Stimulated activated naive B cell treated with anti-CD40 and anti-IgM and Interleukin-4, amounts not matched to agents 10 μg/mL and 1 μg/mL and 100 μg/mL, for 72 hours (primary cell): ENCODE data around the gene ADCY6.
"Not testable (repeated sequence)": the region's sequence is repeated elsewhere in the genome, so short reads cannot be mapped to it uniquely, and the experiment has no call there.

Source experiments
- ATAC-seq, 2 donors: fragments of 150-1000 bp; cut with Tn5 transposase; replicated peaks; 2 replicates each; pipeline ENCODE4 v1.10.0; 2021; ENCODE audit warnings: moderate library complexity in 1 of 2
- DNase-seq: peaks from one replicate; pipeline ENCODE4 v3.0.0; 2021
- H3K27ac Mint-ChIP-seq: one replicate; pipeline ENCODE4 v1.8.0; 2022; ENCODE audit warnings: mild to moderate bottlenecking, mixed read lengths
- H3K27me3 Mint-ChIP-seq, 2 donors: one replicate each; pipeline ENCODE4 v1.8.0; 2022; ENCODE audit warnings: mixed read lengths in 2 of 2
- H3K36me3 Mint-ChIP-seq, 2 donors: one replicate each; pipeline ENCODE4 v1.8.0; 2022; ENCODE audit warnings: mixed read lengths in 2 of 2, mild to moderate bottlenecking in 1 of 2
- H3K4me1 Mint-ChIP-seq, 2 donors: one replicate each; pipeline ENCODE4 v1.8.0; 2022; ENCODE audit warnings: mixed read lengths in 2 of 2, mild to moderate bottlenecking in 1 of 2
- H3K4me3 Mint-ChIP-seq, 2 donors: one replicate each; pipeline ENCODE4 v1.8.0; 2022; ENCODE audit warnings: mild to moderate bottlenecking in 2 of 2, mixed read lengths in 2 of 2, moderate library complexity in 1 of 2
- H3K9me3 Mint-ChIP-seq, 2 donors: one replicate each; pipeline ENCODE4 v1.8.0; 2022; ENCODE audit warnings: mixed read lengths in 2 of 2, mild to moderate bottlenecking in 1 of 2

The ADCY6 gene

GRCh38 chr12:48768147-48768546, 20.7 kb downstream of the ADCY6 start:
- no peaks in the 10 kb centered on the region for H3K9me3 Mint-ChIP-seq
- no peaks in the 10 kb centered on the region for H3K27me3 Mint-ChIP-seq
- ATAC-seq = no peak
- H3K4me1 Mint-ChIP-seq = peaks cover 6 to 12% of the 10 kb centered on the region in 2 donors
- no peaks in the 10 kb centered on the region for H3K36me3 Mint-ChIP-seq
- H3K27ac Mint-ChIP-seq = no peak overlapping the region
- no peak overlapping the region for H3K4me3 Mint-ChIP-seq
- no peak for DNase-seq

DNA sequence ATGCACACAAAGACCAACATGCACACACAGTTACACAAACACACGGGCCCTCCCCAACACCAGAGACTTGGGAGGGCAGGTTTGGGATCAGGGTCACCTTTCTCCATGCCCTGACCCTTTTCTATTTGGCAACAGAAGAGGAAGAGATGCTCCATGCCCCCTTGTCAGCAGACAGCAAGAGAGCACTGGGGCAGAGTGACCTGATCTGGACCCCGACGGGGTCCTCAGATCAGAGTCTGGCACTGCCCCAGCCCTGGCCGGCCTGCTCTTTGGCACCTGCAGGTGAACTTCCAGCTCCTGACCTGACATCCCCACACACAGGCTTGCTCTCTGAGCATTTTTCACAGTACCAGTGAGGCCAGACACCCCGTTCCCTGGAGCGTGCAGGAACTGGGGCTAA, 21.4 kb downstream of the ADCY6 start:
- no peaks in the 10 kb centered on the region for H3K36me3 Mint-ChIP-seq
- H3K27me3 Mint-ChIP-seq = no peaks in the 10 kb centered on the region
- no peak for ATAC-seq
- no peak for DNase-seq
- H3K9me3 Mint-ChIP-seq = no peaks in the 10 kb centered on the region
- no peak overlapping the region for H3K27ac Mint-ChIP-seq
- H3K4me3 Mint-ChIP-seq = no peak overlapping the region
- peaks cover 6 to 12% of the 10 kb centered on the region in 2 donors for H3K4me1 Mint-ChIP-seq

GRCh38 chr12:48767047-48767446, 21.8 kb downstream of the ADCY6 start:
- Mint-ChIP-seq H3K36me3 (no peaks in the 10 kb centered on the region), H3K4me1 (peaks cover 6 to 12% of the 10 kb centered on the region in 2 donors), H3K27ac (no peak overlapping the region), H3K27me3 (no peaks in the 10 kb centered on the region), H3K9me3 (no peaks in the 10 kb centered on the region), H3K4me3 (no peak overlapping the region)
- no peak for DNase-seq
- ATAC-seq = no peak

- DNase-seq (no peak), ATAC-seq (peak; percentile 46 to 61)
- Mint-ChIP-seq H3K27me3 (no peaks in the 10 kb centered on the region), H3K9me3 (no peaks in the 10 kb centered on the region), H3K36me3 (no peaks in the 10 kb centered on the region), H3K4me3 (no peak overlapping the region), H3K4me1 (peaks cover 6 to 12% of the 10 kb centered on the region in 2 donors), H3K27ac (peak overlapping the region; percentile 79)
Observed at GRCh38 chr12:48765753-48766162, 23.1 kb downstream of the ADCY6 start.

DNA sequence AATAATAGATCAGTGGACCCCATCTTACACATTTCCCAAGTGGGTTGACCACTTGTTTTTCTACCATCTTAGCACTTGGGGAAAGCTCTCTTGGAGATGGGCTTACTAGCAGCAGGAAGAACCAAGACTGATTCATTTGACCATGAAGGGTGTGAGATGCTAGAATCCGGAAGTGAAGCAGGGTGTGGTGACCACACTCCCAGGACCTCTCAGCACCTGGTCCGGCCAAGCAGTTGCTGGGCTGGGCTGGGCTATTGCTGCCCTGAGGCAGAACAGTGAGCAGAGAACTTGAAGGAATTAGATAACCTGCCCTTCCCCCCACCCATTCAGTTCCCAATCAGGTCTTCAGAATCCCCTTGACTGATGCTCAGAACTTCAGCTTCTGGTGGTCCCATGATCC, 24.4 kb downstream of the ADCY6 start:
- H3K27me3 Mint-ChIP-seq = no peaks in the 10 kb centered on the region
- no peaks in the 10 kb centered on the region for H3K36me3 Mint-ChIP-seq
- DNase-seq = no peak
- no peak overlapping the region for H3K4me3 Mint-ChIP-seq
- no peak for ATAC-seq
- H3K9me3 Mint-ChIP-seq = peaks cover 0 to 1% of the 10 kb centered on the region in 2 donors
- no peak overlapping the region for H3K27ac Mint-ChIP-seq
- peaks cover 6 to 12% of the 10 kb centered on the region in 2 donors for H3K4me1 Mint-ChIP-seq

- no peaks in the 10 kb centered on the region for H3K4me1 Mint-ChIP-seq
- ATAC-seq = no peak
- H3K27me3 Mint-ChIP-seq = no peaks in the 10 kb centered on the region
- no peak overlapping the region for H3K4me3 Mint-ChIP-seq
- peaks cover 0 to 1% of the 10 kb centered on the region in 2 donors for H3K9me3 Mint-ChIP-seq
- no peak overlapping the region for H3K27ac Mint-ChIP-seq
- DNase-seq = no peak
- H3K36me3 Mint-ChIP-seq = no peaks in the 10 kb centered on the region
Observed at GRCh38 chr12:48758737-48759136, 30.2 kb downstream of the ADCY6 start.

- peaks cover 4% of the 10 kb centered on the region in 2 donors for H3K27me3 Mint-ChIP-seq
Observed at GRCh38 chr12:48758186-48758585, 30.7 kb downstream of the ADCY6 start.

GRCh38 chr12:48750769-48751356, 38.0 kb downstream of the ADCY6 start:
- ATAC-seq = peak in 1 of 2 donors; percentile 57
- no peak overlapping the region for H3K27ac Mint-ChIP-seq
- H3K9me3 Mint-ChIP-seq = no peaks in the 10 kb centered on the region
- no peaks in the 10 kb centered on the region for H3K36me3 Mint-ChIP-seq
- H3K27me3 Mint-ChIP-seq = peaks cover 4 to 15% of the 10 kb centered on the region in 2 donors
- H3K4me1 Mint-ChIP-seq = peaks cover 0 to 3% of the 10 kb centered on the region in 2 donors
- DNase-seq = no peak
- H3K4me3 Mint-ChIP-seq = no peak overlapping the region

More at GRCh38 chr12:48758186-48758585, 30.7 kb downstream of the ADCY6 start:
- Mint-ChIP-seq H3K4me3 (no peak overlapping the region), H3K9me3 (peaks cover 0 to 1% of the 10 kb centered on the region in 2 donors), H3K36me3 (no peaks in the 10 kb centered on the region), H3K27ac (no peak overlapping the region), H3K4me1 (no peaks in the 10 kb centered on the region)
- no peak for ATAC-seq
- DNase-seq = no peak

DNA sequence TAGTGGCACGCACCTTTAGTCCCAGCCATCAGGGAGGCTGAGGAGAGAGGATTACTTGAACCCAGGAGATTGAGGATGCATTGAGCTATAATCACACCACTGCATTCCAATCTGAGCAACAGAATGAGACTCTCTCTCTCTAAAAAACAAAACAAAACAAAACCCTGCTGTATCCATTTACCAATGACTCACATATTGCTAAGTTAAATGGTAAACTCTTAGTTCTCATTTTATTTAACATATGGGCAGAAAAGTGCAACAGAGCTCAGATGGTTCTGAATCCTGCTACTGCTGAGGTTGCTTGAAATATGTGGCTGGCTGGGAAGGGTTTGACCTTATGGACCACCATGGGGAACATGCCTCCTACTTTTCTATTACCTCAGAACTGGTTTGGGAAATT, 38.7 kb downstream of the ADCY6 start:
- Mint-ChIP-seq H3K4me3 (no peak overlapping the region), H3K4me1 (peaks cover 0 to 3% of the 10 kb centered on the region in 2 donors), H3K9me3 (no peaks in the 10 kb centered on the region), H3K27ac (no peak overlapping the region), H3K36me3 (no peaks in the 10 kb centered on the region), H3K27me3 (peaks cover 4 to 15% of the 10 kb centered on the region in 2 donors)
- ATAC-seq (no peak), DNase-seq (no peak)

GRCh38 chr12:48744251-48745008, 44.5 kb downstream of the ADCY6 start:
- DNase-seq (no peak), ATAC-seq (no peak)
- H3K4me3 Mint-ChIP-seq = no peak overlapping the region

DNA sequence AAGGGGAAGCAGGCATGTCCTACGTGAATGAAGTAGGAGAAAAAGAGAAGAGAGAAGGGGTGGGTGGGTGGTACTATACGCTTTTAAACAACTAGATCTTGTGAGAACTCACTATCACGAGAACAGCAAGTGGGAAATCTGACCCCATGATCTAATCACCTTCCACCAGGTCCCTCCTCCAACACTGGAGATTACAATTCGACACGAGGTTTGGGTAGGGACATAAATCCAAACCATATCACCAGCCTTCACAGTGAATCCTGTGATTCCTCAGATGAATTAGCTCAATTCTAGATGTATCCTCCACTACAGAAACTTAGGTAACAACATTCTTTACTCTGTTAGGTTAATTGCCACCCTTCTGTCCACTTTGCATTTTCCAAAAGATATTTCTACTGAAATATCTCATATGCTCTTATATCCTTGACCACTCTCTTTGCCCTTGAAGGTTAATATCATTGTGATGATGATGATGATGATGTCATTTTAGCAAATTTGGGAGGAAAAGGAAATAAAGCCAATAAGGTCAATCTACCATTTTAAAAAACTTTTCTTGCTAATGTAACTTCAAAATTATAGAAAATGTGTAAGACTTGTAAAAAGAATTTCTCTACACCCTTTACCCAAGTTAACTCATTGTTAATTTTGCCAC, 49.1 kb downstream of the ADCY6 start:
- no peak for ATAC-seq
- Mint-ChIP-seq H3K4me1 (no peaks in the 10 kb centered on the region), H3K9me3 (no peaks in the 10 kb centered on the region), H3K27me3 (peaks cover 11 to 33% of the 10 kb centered on the region in 2 donors), H3K36me3 (no peaks in the 10 kb centered on the region), H3K27ac (no peak overlapping the region), H3K4me3 (no peak overlapping the region)
- DNase-seq = no peak

More at GRCh38 chr12:48744251-48745008, 44.5 kb downstream of the ADCY6 start:
- Mint-ChIP-seq H3K27ac (no peak overlapping the region), H3K4me1 (no peaks in the 10 kb centered on the region), H3K9me3 (no peaks in the 10 kb centered on the region), H3K36me3 (no peaks in the 10 kb centered on the region), H3K27me3 (peaks cover 2 to 23% of the 10 kb centered on the region in 2 donors)

- Mint-ChIP-seq H3K4me3 (no peak overlapping the region), H3K4me1 (no peaks in the 10 kb centered on the region), H3K36me3 (no peaks in the 10 kb centered on the region), H3K27ac (no peak overlapping the region), H3K27me3 (peaks cover 11 to 33% of the 10 kb centered on the region in 2 donors), H3K9me3 (no peaks in the 10 kb centered on the region)
- DNase-seq (no peak), ATAC-seq (no peak)
Observed at GRCh38 chr12:48736456-48736855, 52.4 kb downstream of the ADCY6 start.

GRCh38 chr12:48728807-48729206, 60.1 kb downstream of the ADCY6 start:
- no peak for ATAC-seq
- Mint-ChIP-seq H3K27ac (no peak overlapping the region), H3K9me3 (no peaks in the 10 kb centered on the region), H3K4me1 (no peaks in the 10 kb centered on the region), H3K27me3 (peaks cover 12 to 13% of the 10 kb centered on the region in 2 donors), H3K36me3 (no peaks in the 10 kb centered on the region), H3K4me3 (no peak overlapping the region)
- no peak for DNase-seq

GRCh38 chr12:48720737-48721136, 68.2 kb downstream of the ADCY6 start:
- H3K27ac Mint-ChIP-seq, DNase-seq, ATAC-seq, H3K4me3 Mint-ChIP-seq: not testable (repeated sequence)
- peaks cover 21 to 23% of the 10 kb centered on the region in 2 donors for H3K36me3 Mint-ChIP-seq
- H3K9me3 Mint-ChIP-seq = peaks cover 18 to 19% of the 10 kb centered on the region in 2 donors
- H3K4me1 Mint-ChIP-seq = peaks cover 4 to 16% of the 10 kb centered on the region in 2 donors
- peaks cover 3 to 16% of the 10 kb centered on the region in 2 donors for H3K27me3 Mint-ChIP-seq
